HG02852 (cell line): Measurements from ENCODE around the gene DIS3L2.

Experiments used
- ATAC-seq: cut with Tn5 transposase; IDR thresholded peaks from one replicate; pipeline ENCODE4 v1.9.1; 2021; ENCODE audit warnings: mild to moderate bottlenecking, moderate library complexity; ENCODE audit not compliant: unreplicated experiment

Gene DIS3L2

DNA sequence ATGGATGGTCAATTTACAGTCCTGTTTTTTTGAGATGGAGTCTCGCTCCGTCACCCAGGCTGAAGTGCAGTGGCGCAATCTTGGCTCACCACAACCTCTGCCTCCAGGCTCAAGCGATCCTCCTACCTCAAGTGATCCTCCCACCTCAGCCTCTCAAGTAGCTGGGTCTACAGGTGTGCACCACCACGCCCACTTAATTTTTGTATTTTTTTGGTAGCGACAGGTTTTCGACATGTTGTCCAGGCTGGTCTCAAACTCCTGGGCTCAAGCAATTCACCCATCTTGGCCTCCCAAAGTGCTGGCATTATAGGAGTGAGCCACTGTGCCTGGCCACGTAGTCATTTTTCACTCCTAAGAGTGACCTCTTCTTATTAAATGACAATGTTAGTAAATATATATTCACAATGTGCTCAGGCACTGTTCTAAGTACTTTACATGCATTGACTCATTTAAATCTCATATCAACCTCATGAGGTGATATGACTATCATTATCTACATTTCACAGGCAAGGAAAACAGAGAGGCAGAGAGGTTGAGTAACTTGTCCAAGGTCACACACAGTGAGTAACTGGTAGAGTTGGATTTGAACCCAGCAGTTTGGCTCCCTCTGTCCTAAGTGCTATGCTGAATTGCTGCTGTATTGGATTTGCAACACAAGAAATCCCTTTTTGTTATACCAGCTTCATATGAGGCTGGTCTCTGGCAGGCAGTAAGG, 5.6 kb upstream of the DIS3L2 start:
- ATAC-seq = no peak

DNA sequence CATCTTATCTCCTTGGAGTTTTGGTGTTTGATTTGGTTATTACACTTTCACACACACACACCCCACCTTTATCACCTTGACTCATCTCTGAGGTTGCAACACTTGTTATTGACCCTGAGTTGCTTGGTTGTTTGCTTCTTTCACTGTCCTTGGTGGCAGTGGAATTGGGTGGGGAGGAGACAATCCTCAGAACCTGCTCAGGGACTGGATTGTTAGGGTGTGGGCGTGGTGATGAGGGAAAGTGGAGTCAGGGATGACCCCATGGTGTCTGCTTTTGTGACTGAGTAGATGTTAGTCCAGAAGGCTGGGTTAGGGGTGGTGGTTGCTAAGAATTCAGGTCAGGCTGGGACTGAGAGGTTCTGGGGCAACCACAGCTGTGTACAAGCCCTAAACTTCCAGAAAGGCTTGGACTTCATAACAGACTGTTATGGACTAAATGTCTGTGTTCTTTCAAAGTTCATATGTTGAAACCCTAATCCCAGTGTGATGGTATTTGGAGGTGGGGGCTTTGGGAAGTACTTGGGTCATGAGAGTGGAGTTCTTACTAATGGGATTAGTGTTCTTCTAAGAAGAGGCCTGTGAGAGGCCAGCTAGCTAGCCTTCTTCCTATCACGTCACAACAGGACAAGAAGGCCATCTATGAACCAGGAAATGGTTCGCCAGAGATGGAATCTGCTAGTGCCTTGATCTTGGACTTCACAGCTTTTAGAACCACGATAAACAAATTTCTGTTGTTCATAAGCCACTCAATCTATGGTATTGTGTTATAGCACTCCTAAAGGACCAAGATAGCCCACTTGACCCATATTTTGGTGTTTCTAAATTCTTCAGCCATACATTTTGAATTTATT, 3.4 kb upstream of the DIS3L2 start:
- no peak for ATAC-seq

DNA sequence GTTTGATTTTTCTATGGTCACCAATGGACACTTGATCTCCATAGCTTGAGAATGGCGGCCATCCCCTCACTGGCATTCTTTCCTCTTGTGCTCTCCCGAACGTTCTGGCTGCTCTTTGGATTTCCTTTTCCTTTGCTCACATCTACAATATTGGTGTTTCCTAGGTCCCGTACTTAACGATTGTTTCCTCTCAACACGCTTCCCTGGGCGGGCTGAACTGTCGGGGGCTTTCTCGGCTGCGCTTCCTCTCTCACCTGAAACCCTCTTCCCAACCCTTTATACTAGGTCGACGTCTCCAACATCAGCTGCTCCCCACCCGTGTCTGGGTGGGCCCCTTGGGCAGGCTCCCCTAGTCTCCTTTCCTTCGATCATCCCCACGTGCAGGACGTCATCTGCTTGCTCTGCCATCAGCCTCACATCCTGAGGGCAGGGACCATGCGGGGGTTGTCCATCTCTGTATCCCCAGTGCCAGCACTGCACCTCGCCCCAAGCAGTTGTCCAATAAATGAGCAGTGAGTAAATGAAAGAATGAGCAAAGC, 634 bp upstream of the DIS3L2 start:
- ATAC-seq = no peak

DNA sequence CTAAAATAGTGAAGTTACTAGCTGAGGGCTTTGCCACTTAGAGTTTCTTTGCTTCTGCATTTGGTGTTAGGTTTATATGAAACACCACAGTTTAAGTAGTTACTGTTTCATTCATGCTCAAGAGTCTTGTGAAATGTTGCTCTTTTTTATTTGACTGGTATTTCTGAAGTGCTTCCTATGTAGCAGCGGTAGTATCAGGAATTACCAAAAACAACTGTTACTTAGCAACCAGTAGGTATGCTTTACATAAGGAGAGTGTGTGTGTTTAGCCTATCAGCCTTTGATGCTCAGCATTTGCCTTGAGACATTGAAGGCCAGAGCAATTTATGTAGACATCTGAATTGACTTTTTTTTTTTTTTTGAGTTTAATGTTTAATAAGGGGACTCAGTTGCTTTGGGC, 3.6 kb downstream of the DIS3L2 start:
- ATAC-seq = no peak

DNA sequence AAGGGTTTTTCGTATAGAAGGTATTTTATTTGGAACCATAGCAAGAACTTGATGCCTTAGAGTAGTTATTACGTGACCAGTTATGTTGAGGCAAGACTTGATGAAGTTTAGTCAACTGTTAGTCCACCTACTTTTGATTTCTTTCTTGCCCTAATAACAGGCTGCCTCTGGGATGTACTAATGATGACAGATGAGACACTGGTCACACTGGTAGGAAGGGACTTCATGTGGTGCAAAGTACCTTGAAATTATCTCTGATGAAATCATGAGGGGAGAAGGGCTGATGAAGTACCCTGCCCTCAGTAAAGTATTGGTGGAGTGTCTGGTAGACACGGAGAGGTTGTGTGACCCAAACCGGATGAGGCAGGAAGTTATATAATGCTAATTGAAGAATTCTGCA, 5.4 kb downstream of the DIS3L2 start:
- no peak for ATAC-seq

DNA sequence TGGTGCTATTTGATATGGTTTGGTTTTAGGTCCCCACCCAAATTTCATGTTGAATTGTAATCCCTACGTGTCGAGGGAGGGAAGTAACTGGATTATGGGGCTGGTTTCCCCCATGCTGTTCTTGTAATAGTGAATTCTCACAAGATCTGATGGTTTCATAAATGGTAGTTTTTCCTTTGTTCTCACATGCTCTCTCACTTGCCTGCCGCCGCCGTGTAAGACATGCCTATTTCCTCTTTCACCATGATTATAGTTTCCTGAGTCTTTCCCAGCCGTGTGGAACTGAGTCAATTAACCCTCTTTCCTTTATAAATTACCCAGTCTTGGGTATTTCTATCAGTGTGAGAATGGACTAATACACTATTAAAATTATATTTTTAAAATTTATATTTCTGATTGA, 7.3 kb downstream of the DIS3L2 start:
- ATAC-seq = no peak

DNA sequence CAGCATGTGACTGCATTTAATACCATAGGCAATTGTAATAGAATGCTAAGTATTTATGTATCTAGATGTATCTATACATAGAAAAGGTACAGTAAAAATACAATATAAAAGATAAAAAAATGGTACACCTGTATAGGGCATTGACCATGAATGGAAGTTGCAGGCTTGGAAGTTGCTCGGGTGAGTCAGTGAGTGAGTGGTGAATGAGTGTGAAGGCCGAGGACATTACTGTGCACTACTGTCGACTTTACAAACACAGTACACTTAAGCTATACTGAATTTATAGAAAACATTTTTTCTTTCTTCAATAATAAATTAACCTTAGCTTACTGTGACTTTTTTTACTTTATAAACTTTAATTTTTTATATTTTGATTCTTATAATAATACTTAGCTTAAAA, 8.9 kb downstream of the DIS3L2 start:
- ATAC-seq = no peak

DNA sequence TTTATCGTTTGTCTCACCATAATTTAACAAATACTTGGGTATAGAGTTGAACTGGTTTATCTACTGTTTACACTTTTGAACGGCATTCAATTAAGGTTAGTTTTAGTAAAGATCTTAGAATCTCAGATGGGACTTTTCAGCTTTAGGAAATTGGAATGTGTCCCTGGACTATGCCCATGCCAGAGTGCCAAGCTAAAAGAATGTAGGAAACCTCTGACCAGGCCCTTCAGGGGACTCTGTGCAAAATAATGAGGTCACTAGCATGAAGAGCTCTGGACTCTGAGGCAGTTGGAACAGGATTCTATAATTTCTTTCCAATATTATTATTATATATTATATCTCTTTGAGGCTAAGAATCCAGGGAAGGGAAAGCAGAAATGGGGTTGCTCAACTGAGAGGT, 13.5 kb downstream of the DIS3L2 start:
- ATAC-seq = no peak

DNA sequence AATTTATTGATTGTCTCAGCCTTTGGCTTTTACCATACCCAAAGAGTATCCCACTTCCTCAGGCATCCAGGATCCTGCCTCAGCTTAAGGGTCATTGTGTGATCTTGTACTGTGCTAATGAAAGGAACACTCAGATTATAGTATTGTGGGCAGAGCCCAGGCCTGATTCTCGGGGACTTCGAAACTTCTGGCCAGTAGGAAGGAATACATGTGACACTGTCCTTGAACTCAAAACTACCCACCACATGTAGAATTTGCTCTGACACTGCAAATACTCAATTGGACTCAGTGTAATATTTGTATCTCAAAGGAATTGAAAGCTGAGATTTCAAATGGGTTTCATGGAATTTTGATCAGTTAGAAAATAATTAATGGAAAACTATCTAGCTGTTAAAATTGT, 15.9 kb downstream of the DIS3L2 start:
- ATAC-seq = no peak

DNA sequence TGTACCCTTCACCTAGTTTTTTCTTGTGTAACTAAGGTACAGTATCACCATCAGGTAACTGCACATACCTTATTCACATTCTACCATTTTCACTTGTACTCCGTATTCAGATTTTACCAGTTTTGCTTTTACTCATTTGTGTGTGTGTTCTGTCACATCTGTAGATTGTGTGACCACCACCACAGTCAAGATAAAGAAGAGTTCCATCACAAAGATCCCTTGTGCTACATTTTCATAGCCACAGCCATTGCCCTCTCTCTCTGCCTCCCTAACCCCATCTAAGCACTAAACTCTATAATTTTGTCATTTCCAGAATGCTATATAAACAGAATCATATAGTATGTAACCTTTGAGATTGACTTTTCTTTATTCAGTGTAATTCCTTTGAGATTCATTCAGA, 23.5 kb downstream of the DIS3L2 start:
- ATAC-seq = no peak

DNA sequence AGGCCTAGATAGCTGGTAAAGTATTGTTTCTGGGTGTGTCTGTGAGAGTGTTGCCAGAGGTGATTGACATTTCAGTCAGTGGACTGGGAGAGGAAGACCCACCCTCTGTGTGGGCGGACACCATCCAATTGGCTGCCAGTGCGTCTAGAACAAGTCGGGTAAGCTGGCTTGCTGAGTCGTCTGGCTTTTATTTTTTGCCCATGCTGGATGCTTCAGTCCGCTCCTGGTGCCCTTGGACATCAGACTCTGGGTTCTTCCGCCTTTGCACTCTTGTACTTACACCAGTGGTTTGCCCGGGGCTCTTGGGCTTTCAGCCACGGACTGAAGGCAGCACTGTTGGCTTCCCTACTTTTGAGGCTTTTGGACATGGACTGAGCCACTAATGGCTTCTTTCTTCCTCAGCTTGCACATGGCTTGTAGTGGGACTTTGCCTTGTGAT, 24.3 kb downstream of the DIS3L2 start:
- ATAC-seq = no peak

DNA sequence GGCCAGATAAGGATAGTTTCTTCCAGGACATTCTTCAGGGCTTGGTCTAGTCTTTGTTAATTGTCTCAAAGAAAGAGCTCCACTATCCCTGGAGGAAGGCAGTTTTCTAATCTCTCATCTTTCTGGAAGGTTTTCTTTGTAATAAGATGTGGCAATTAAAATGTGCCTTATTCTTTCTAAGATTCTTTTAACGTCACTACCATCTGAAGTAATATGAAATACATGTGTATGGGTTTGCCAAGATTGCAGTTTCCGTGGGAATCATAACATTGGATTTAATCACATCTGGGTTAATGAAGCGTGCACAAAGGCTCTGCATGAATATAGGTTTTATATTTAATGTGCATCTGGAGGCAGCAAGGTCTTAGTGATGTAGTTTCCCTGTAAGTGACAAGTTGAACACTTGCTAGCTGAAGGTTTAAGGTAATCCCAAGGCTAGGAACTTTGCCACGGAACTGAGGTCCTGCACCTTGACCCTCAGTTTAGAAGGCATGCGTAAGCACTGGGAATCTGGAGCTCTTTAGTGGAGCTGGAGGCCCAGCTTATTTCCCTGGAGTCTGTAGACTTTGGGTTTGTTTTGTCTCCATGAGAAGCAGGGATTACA, 25.7 kb downstream of the DIS3L2 start:
- ATAC-seq = no peak

DNA sequence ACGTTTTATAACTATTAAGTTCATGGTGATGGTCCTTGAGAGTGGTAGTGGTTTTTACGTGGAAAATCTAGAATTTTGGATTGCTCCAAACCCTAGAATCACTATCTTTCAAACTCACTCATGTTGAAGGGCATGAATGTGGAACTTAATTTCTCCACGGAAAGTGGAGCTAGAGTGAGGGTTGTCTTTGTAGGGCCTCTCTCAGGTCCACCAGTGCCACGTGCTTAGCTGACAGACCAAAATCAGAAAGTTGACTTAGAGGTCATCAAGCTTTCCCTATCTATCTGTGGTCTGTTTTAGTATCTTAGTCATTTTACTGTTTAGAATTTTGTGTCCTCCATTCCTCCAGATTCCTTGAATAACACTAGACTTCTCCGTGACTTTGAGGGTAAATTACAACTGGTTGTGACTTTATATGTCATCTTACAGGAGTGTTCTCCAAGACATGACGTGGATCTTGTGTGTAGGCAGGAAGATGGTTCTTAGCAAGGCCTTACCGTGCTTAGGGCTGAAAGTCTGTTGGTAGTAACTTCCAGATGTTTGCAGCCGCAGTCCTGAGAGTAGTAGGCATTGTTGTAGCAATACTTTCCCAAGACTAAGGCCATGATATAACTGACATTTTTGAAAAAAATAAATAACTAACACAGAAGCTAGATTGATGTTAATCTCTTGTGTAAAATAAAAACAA, 26.8 kb downstream of the DIS3L2 start:
- no peak for ATAC-seq

DNA sequence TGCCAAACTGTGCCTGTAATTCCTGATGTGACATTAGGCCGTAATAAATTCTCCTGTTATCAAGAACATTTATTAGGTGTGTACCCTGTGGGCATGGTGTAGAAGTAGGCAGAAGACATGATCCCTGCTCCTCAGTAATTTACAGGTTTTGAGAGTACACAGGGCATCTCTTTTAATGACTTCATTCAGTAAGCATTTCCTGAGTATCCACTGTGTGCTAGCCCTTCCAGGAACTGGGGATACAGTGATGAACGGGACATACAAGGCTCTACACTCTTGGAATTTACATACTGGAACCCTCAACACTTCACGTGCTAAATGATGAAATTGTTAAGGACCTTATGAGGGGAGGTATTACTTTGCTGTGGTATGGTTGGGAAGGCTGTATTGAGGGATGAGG, 30.2 kb downstream of the DIS3L2 start:
- no peak for ATAC-seq

DNA sequence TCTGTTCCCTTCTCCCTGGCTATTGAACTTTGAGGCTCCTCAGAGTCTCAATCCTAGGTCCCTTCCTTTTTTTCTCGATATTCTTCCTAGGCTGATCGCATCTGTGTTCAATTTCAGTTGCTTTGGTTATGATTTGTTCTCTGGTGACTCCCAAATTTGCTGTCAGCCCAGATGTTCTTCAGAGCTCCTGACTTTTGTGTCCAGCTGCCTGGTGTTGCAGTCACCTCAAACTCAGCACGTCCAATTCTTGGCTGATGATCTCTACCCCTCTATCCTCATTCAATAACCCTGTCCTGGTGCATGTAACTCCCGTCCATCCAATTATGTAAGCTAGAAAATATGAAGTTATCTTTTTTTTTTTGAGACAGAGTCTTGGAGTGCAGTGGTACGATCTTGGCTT, 31.4 kb downstream of the DIS3L2 start:
- ATAC-seq = no peak

DNA sequence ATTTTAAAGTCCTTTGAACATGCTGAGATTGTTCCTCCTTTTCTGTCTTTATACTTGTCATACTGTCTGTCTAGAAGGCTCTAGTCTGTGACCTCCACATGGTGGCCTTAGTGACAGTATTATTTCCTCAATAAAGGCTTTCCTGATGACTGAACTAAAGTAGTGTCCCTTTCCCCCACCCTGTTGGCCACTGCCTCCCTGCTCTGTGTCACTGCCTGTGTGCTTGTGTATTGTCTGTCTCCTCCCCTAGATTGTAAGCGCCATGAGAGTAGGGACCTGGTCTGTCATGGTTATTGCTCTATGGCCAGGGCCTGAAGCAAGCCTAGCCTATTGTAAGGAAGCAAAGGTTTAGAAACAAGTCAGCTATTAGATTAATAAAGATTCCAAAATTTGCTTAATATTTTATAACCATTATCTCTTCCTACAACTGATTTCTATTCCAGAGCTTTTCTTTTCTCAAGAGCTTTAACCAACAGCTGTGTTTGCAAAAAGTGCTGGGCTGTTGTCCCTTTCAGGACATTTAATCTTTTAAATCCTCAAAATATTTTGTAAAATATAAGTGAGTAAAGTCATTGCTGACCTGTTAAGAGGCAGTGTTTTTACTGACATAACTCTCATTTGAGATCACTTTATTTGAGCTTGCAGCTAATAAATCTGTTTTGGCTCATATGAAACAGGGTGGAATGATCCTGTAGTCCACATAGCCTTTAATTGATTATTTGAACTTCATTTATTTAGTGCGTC, 35.5 kb downstream of the DIS3L2 start:
- ATAC-seq = no peak

DNA sequence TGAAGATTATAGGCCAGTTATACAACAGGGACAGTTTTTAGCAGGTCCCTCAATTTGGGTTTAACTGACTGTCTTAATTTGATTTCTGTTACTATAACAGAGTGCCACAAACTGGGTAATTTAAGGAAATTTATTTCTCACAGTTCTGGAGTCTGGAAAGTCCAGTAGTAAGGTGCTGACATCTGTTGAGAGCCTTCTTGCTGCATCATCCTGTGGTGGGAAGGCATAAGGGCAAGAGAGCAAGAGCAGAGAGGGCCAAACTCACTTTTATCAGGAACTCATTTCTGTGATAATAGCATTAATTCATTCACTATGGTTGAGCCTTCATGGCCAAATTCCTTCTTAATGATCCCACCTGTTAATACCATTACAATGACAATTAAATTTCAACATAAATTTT, 36.5 kb downstream of the DIS3L2 start:
- ATAC-seq = no peak

DNA sequence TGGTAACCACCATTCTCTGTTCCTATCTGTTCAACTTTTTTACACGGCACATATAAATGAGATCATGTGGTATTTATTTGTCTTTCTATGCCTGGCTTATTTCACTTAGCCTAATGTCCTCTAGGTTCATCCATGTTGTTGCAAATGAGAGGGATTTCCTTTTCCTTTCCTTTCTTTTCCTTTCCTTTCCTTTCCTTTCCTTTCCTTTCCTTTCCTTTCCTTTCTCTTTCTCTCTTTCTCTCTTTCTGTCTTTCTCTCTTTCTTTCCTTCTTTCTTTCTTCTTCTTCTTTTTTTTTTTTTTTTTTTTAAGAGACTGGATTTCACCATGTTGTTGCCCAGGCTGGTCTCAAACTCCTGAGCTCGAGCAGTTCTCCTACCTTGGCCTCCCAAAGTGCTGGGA, 38.9 kb downstream of the DIS3L2 start:
- ATAC-seq = no peak

DNA sequence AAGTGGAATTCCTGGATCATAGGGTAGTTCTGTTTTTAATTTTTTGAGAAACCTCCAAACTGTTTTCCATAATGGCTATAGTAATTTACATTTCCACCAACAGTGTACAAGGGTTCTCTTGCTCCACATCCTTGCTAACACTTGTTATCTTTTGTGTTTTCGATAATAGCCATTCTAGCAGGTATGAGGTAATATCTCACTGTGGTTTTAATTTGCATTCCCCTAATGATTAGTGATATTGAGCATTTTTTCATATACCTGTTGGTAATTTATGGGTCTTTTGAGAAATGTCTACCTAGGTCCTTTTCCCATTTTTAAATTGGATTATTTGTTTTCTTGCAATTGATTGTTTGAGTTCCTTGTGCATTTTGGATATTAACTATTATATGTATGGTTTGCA, 39.6 kb downstream of the DIS3L2 start:
- ATAC-seq = no peak

DNA sequence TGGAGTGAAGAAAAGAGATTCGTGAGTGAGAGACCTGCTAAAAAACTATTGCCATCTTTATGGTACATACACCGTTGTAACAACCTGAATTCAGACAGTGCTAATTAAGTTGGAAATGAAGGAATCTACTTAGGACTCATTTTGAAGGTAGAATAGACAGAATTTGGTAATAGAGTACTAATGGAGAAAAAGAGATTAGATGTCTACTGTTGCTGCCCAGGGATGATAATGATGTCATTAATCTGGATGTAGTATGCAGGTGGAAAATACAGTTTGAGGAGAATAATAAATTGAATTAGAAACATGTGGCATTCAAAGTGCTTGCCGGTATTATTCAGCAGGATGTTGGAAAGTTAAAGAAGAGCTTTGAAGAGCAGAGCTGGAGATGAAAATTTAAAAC, 44.7 kb downstream of the DIS3L2 start:
- no peak for ATAC-seq
